ENCODE measurements around the gene SCGB3A1.

Gene SCGB3A1

DNA sequence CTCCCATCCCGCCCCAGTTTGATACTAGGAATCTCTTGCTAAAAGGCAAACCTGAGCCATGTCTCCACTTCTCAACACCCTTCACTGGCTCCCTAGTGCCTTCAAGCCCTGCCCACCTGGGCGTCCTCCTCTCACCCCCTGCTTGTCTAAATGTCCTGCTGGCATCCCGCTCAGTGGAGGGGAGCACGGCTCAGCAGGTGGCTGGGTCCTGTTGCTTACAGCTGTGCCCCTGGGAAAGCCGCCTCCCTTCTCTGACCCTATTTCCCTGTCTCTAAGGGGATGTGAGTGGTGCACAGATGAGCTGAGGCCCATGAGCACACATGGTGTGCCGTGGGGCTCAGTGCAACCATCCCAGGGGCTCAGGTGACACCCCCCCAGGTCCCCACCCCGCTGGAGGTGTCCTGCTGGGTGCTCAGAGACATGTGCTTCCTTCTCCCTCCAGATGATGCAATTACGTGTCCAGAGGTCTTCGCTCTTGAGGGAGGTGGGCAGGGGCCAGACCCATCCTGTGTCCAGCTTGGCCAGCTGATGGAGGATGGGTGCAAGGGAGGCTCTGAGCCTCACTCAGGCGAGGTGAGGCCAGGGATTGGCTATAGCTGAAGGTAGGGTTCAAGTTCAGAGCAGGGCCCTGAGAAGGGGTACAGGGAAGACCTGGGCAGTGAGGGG lies 34.0 kb upstream of the SCGB3A1 start:
- no peak for DNase-seq (ENCODE audit: low read depth in 2 of 2)

DNA sequence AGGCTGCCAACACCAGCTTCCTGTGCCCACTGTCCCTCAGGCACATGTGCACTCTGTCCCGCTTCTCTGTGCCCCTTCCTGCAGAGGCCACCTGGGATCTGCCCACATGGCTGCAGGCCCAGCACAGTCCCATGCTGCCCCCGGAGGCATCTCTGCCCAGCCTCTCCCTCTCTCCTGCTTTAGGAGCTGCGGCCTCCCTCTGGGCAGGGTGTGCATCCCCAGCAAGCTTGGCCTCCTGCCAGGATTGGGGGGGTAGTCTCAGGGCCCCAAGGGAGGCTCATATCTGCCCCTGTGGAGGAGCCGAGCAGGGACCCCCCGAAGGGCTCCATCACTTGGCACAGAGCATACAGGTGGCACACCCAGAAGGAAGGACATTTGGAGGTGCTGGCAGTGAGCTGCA lies 33.3 kb upstream of the SCGB3A1 start:
- no peak for DNase-seq (ENCODE audit: low read depth in 2 of 2)

DNA sequence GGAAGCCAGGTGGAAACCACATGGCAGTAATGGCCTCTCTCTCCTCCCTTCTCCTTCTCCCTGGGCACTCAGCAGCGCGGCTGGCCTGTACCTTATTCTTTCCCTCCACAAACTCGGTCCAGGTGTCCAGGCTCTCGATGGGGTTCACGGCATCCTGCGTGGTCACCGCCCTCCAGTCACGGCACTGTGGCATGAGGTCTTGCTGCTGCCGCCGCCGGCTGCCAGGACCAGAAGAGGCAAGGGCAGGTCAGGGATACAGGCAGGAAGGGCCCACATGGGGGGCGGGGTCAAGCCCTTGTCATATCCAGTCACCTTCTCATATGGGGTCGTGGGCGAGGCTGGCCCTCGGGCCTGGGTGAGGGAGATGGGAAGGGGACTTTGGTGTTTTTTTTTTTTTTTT lies 32.5 kb upstream of the SCGB3A1 start:
- DNase-seq (ENCODE audit: low read depth in 2 of 2) = no peak

DNA sequence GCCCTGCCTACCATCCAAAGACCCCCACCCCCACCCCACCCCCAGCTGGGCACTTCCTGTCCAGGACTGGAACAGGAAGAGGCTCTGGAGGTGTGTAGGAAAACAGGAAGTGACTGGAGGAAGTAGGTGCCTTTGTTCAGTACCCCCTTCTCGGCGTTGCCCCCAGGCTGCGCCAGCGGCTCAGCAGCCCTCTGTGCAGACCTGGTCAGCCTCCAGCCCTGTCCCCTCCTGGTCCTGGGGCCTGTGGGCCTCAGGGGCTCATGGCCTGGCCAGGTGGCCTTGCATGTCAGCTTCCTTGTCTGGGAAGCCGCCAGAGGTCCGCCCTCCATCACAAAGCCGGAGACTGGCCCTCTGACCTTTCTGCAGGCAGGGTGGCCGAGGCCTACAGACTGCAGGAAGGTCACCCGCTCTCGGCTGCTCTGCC lies 32.1 kb upstream of the SCGB3A1 start:
- DNase-seq (ENCODE audit: low read depth in 2 of 2) = no peak

DNA sequence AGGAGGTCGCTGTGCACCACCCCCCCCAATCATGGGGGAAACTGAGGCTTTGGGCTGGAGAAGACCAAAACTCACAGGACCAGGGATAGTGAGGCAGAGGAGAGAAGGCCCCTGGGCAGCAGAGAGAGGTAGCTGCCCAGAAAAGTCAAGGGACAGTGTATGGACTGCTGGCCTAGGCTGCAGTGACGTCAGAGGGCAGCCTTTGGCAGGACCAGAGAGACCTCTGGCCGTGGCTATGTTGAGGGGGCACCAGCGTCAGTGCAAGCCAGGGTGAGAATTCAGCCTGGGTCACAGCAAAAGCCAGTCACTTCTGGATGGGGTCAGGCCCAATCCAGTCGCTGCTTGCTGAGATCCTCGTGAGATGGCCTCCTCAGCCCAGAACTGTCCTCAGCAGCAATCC lies 31.6 kb upstream of the SCGB3A1 start:
- no peak for DNase-seq (ENCODE audit: low read depth in 2 of 2)

DNA sequence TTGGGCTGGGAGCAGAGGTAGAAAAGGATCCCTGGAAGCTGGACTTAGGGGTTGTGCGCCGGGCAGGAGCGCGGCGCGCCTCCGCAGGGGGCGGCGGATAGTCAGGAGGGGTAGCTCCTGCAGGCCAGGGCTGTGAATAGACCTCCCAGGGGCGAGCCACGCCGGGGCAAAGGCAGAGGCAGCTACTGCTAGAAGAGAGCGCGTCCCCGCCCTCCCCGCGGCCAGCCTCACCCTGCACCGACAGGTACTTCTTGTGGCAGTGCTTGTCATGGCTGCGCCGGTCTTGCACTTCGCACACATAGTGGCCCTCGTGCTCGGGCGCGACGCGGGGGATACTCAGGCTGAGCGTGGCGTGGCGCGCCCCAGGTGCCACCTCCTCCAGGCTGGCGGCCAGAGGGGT lies 30.0 kb upstream of the SCGB3A1 start:
- no peak for DNase-seq (ENCODE audit: low read depth in 2 of 2)

DNA sequence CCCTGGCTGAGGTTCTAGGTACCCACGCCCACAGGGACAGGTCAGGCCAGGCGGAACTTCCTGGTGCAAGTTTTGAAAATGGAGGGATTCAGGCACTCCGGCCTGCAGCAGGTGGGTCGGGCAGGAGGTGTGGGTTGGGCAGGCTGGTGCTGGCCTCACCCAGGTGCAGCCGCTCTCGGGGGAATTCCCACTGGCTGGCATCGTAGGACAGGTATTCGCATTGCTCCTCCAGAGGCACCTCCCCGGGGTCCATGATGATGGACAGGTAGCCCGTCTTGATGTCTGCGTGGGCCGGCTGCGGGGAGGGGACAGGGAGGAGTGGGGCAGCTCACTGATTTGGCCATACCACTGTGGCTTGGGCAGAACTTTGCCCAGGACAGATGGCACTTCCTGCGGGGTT lies 28.7 kb upstream of the SCGB3A1 start:
- DNase-seq (ENCODE audit: low read depth in 2 of 2) = no peak

DNA sequence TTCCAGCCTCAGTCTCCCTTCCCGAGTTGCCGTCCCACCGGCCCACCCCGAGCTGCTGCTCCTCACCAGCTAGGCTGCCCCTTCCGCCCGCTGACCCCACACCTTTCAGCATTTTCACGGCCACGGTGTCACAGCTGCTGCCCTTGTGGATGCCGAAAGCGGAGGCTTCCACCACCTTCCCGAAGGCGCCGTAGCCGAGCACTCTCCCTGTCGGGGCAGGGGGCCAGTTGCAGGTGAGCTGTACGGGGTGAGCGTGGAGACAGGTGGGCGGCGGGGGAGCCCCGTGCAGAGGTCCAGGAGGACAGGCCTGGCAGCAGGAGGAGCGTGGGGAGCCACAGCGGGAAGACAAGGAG lies 28.2 kb upstream of the SCGB3A1 start:
- DNase-seq (ENCODE audit: low read depth in 2 of 2) = no peak

DNA sequence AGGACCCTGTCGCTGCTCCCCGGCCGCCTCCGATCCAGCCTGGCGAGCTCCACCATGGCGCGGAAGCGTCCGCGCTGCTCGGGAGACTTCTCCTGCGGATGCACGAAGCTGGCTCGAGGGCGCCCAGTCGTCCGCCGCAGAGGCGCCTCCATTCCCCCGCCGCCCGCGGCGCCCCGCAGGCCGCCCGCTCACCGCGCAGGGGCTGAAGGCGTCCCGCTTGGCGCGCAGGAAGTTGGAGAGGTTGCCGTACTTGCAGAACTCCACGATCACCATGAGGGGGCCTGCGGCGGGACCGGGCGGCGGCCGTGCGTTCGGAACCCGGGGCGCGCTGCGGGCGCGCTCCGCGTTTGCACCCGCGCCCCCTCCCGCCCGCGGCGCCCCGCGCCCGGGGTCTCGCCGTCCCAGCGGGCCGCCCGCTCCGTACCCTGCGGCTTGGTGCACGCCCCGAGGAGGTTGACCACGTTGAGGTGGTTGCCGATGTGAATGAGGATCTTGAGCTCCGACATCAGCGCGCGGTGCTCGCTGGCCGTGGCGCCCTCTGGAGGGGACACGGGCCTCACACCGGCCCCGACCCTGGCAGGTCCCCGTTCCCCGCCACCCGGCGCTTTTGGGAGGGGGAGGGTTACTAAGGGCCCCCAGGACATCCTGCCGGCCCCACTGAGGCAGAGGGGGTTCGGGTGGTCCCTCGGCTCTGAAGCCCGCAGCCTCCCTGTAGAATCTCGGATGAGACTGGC lies 27.7 kb upstream of the SCGB3A1 start:
- peak; percentile 14 to 24 for DNase-seq (ENCODE audit: low read depth in 2 of 2)

DNA sequence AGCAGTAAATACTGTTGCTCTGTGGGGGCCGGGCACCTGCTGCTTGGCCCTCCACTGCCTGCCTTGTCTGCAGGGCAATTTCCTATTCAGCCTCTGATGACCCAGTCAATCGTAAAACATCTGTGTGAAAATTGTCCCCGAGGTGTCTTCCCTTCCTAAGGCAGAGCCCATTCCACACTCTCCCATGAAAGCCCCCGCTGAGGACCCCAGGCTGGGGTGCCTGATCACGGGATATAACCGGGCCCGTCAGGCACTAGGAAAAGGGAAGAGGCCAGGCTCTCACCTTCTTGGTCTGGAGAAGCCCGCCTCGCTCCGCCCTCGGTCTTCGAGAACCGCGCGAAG lies 27.2 kb upstream of the SCGB3A1 start:
- DNase-seq (ENCODE audit: low read depth in 2 of 2) = no peak

DNA sequence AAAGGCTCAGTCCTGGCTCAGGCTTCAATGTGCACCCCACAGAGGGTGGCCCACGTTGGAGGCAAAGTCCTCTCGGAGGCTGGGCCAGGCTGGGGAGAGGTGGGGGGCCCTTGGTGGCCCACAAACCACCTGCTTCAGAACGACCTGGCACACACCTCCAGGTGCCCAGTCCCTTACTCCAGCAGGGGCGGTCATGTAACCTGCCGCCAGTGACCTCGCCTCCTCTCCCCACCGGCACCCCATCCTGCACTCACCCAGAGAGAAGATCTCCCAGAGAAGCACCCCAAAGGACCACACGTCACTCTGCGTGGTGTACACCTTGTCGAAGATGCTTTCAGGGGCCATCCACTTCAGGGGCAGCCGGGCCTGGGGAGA lies 22.5 kb upstream of the SCGB3A1 start:
- DNase-seq (ENCODE audit: low read depth in 2 of 2) = no peak

DNA sequence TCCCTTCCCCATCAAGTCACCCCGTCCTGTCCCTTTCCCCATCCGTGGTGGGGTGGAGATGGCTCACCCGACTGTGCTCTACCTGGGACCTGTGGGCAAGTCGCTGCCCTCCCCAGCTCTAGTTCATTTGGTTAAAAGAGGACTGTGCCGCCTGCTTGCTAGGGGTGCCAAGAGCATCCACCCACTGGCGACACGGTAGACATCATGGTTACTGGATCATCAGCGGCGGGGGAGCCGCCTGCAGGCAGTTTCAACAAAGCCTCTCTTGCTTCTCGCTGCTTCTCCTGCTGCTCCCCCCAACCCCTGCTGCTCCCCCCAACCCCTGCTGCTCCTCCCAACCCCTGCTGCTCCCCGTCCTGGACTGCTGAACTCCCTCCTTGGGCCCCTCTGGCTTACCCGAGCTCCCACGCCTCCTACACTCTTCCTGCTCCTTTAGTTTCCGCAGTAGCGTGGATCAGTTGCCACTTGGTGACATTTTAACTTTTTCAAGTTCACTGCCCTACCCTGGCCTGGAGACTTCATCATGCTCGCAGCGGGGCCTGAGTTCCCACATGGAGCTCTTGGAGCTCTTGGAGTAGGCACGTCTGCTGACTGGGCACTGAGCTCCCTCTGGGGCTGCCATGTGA lies 22.0 kb upstream of the SCGB3A1 start:
- no peak for DNase-seq (ENCODE audit: low read depth in 2 of 2)

DNA sequence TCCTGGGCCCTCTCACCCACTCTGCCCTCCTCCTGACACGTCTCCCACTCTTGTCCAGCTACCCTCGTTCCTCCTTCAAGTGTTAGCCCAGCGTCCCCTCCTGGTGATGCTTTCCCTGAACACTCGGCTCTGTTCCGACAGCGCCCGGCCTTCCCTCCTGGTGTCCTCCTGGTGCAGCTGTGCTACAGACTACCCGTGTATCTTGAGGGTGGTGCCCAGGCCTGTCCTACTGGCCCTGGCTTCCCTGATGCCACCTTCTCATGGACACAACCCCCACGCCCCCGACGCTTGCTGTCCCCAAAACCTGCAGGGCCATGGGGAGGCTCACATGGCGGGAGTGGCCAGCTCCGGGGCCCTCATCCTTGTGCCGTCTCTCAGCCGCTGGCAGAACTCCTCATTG lies 21.4 kb upstream of the SCGB3A1 start:
- no peak for DNase-seq (ENCODE audit: low read depth in 2 of 2)

DNA sequence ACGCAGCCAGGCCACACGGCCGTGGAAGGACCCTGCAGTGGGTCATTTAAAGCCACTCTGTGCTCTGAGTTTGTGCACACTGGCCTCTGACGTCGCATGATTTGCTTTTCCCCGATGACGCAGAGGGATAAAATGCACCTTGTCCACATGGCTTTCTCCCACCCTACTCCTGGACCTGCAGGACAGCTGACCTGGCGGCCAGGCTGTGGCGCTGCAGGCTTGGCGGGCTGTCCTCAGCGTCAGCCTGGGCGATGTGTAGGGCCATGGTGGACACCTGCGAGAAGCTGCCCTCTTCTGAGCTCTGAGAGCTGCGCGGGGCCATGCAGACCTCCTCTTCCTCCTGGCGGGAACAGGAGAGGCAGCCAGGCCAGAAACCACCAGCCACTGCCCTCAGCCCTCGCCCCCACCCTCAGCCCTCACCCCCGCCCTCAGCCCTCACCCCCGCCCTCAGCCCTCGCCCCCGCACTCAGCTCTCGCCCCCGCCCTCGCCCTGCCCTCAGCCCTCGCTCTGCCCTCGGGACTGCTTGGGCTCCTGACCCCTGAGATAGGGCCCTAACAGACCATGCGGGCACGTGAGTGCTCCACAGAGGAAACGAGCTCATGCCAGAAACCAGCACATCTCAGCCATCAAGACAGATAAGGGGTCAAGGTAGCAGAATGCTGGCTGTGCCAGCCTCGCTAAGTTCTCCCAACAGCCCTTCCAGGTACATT lies 20.0 kb upstream of the SCGB3A1 start:
- no peak for DNase-seq (ENCODE audit: low read depth in 2 of 2)

DNA sequence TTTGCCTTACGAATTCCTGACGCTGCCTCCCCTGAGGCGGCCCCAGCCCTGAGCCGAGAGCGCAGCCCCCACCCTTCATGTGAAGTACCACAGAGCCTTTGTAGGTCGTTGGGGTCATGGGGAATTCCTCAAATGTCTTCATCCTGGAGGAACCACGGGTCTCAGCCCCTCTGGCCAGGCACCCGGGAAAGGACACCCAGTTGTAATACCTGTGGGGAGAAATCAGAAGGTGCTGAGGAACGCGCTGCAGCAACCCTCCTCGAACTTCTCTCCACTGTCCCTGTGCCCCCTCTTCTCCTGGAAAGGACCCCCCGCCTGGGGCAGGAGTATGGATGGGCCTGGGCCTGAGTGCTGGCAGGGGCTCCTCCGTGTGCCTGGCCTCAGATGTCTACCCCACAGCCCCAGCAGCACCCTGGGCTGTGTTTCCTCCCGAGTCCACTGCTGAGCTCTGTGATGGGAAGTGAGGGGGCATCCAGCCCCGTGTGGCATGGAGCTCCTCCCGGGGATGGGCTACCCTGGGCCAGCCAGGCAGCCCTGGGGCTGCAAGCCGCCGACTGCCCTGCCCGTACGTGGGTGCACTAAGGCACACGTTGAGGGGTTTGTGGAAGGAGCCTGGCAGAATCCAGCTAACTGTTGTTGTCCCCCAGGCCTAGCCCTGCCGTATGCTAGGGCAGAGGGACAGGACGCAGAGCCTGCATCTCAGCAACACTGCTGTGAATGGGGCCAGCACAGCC lies 18.7 kb upstream of the SCGB3A1 start:
- no peak for DNase-seq (ENCODE audit: low read depth in 2 of 2)

DNA sequence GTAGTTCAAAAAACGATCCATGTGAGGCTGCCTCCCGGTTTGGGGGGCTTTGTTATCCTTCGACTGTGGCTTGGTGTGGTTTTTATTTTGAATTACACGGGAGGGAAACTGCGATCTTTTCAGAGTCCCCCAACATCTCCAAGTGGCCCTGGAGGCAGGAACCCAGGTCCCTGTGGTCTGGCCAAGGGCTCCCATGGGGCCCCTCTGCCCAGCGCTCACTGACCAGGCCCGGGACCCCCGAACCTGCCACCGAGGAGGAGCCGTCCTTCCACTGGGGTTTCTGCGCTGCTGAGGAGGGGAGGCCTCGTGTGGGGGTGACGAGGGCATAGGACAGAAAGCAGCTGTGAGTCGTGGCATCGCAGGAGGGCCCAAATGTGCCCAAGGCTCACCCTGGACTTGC lies 18.1 kb upstream of the SCGB3A1 start:
- DNase-seq (ENCODE audit: low read depth in 2 of 2) = no peak

DNA sequence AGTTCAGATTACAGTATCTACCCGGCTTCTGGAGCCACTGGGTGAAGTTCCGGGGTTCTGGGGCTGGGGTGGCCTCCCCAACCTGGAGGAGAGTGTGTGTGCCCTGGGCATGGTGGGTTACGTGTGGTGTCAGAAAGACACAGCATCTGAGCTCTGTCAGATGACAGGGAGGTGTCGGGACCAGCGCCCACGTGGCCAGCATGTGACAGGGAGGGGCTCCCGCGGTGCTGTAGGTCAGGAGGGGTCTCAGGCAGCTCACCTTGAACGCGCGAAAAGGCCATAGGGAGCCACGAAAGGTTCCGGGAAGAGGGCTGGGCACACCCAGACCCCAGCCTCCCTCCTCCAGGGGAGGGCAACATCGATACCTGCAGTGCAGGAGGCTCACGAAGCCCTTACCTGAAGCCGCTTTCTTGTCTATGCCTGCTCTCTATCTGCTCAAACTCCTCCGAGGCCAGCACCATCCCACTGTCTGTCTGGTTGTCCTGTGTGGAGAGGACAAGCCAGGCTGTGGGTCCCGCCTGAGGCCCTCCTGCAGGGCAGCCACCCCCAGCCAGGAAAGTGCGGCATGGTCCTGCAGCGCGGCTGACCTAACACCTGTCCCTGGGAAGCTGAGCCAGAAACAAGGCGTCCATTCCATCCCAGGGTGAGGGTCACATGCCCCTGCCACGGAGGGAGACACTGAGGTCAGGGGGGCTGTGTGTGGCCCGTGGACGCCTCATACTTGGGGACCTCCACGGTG lies 17.4 kb upstream of the SCGB3A1 start:
- no peak for DNase-seq (ENCODE audit: low read depth in 2 of 2)

DNA sequence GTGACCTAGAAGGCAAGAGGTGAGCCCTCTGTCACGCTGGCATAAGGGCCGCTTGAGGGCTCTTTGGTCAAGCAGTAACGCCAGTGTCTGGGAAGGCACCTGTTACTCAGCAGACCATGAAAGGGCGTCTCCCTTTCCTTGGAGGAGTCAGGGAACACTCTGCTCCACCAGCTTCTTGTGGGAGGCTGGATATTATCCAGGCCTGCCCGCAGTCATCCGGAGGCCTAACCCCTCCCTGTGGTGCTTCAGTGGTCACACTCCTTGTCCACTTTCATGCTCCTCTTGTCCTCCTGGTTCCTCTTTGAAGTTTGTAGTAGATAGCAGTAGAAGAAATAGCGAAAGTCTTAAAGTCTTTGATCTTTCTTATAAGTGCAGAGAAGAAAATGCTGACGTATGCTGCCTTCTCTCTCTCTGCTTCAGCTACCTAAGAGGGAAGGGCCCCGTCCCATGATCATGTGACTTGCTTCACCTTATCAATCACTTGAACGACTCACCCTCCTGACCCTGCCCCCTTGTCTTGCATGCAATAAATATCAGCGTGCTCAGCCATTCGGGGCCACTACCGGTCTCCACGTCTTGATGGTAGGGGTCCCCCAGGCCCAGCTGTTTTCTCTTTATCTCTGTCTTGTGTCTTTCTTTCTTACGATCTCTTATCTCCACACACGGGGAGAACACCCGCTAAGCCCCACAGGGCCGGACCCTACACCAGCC lies 16.7 kb upstream of the SCGB3A1 start:
- no peak for DNase-seq (ENCODE audit: low read depth in 2 of 2)

DNA sequence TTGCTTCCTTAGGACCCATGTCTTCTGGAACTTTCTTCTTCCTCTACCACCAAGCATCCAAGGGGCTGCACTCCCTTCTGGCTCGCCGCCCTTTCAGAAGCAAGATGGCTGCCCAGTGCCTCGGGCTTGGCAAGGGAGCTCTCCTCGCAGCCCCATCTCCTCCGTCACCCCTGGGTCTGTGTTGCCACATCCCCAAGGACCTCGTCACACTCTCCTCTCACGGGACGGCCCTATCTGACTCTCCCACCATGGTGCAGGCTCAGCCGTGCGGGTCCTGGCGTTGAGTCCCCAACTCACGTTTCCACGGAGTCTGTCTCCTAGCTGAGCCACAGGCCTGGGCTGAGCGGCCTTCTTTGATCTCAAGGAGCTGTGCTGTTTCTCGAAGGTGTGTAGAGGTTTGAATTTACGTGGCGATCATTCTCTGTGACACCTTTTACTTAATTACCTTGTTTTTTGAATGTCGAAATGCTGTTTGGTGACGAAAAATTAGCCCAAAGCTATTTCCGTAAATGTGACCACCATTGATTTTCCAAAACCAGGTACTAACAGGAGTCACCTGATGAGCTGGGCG lies 15.0 kb upstream of the SCGB3A1 start:
- DNase-seq (ENCODE audit: low read depth in 2 of 2) = no peak

DNA sequence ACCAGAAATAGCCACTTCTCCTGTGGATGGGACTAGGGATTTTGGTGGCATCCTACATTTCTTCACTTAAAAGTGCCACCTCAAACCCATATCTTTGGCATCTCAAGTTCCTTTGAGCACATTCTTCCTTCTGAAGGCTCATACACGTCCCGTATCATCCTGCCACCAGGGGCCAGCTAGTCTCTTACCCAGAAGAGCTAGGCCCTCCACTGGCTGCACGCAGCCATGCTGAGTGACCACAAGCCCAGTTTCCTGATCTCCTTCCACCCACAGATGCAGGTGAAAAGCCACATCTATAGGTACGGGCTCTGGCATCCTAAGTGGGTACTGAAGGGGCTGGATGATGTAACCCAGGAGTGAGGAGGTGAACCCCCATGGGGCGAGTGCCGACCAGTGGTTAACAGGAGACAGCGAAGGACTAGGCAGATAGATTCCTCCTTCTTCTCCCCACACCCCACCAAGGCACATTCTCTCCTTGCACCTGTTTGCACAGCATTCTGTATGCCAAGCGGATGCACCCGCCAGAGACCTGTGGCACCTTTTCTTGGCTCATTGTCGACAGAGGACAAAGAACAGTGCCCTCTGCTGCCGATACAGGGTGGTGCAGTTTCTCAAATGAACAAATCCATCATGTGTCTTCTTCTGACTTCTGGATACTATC lies 14.4 kb upstream of the SCGB3A1 start:
- DNase-seq (ENCODE audit: low read depth in 2 of 2) = peak; percentile 36 to 54
